Neuronal stem cell (in vitro differentiated cells): ENCODE measurements around the gene DSE.

Experiments used
- DNase-seq: peaks from one replicate; pipeline ENCODE4 v3.0.0-alpha.2; 2013; ENCODE audit warnings: low spot score
- H2AFZ ChIP-seq: one replicate; pipeline ENCODE4 v1.6.1; 2013; ENCODE audit warnings: mild to moderate bottlenecking, low read length, inconsistent platforms
- H2AK5ac ChIP-seq: 2 replicates; pipeline ENCODE4 v1.6.1; 2013; ENCODE audit warnings: low read depth, mild to moderate bottlenecking, inconsistent platforms, low read length, moderate library complexity, mixed read lengths
- H2BK120ac ChIP-seq: 2 replicates; pipeline ENCODE4 v1.6.1; 2013; ENCODE audit warnings: low read depth, mild to moderate bottlenecking, inconsistent platforms, low read length, moderate library complexity, mixed read lengths
- H2BK12ac ChIP-seq: one replicate; pipeline ENCODE4 v1.6.1; 2013; ENCODE audit warnings: low read length, inconsistent platforms
- H2BK15ac ChIP-seq: 2 replicates; pipeline ENCODE4 v1.6.1; 2013; ENCODE audit warnings: mild to moderate bottlenecking, low read length, inconsistent platforms, mixed read lengths
- H2BK5ac ChIP-seq: one replicate; pipeline ENCODE4 v1.6.1; 2013; ENCODE audit warnings: inconsistent platforms, mild to moderate bottlenecking, low read length, moderate library complexity
- H3K14ac ChIP-seq: one replicate; pipeline ENCODE4 v1.6.1; 2013; ENCODE audit warnings: low read length, inconsistent platforms
- H3K18ac ChIP-seq: 2 replicates; pipeline ENCODE4 v1.6.1; 2013; ENCODE audit warnings: low read length, inconsistent platforms
- H3K23ac ChIP-seq: 2 replicates; pipeline ENCODE4 v1.6.1; 2013; ENCODE audit warnings: low read depth, mild to moderate bottlenecking, mixed read lengths, low read length, inconsistent platforms; ENCODE audit not compliant: poor library complexity
- H3K27ac ChIP-seq: replicated peaks from 3 replicates; pipeline ENCODE4 v1.5.1; 2013; ENCODE audit warnings: low read length, inconsistent platforms
- H3K27me3 ChIP-seq, 3 experiments: 2 replicates each; pipeline ENCODE4 v1.6.1; 2013; ENCODE audit warnings: low read length in 3 of 3, mild to moderate bottlenecking in 2 of 3, inconsistent platforms in 1 of 3, low read depth in 1 of 3, mixed read lengths in 1 of 3, moderate library complexity in 1 of 3; ENCODE audit not compliant: control insufficient read depth in 3 of 3, insufficient read depth in 3 of 3
- H3K36me3 ChIP-seq, 2 donors: replicated peaks in 1 of 2; 2 replicates each; pipeline ENCODE4 v1.6.1; 2013; ENCODE audit warnings: low read length in 2 of 2; ENCODE audit not compliant: control insufficient read depth in 2 of 2, insufficient read depth in 2 of 2
- H3K4ac ChIP-seq: 2 replicates; pipeline ENCODE4 v1.6.1; 2013; ENCODE audit warnings: inconsistent platforms, mild to moderate bottlenecking, low read length, moderate library complexity
- H3K4me1 ChIP-seq, 2 donors: 1 replicate in 1 of 2; 2 replicates in 1 of 2; pipeline ENCODE4 v1.6.1; 2013; ENCODE audit warnings: low read length in 2 of 2, low read depth in 1 of 2; ENCODE audit not compliant: control insufficient read depth in 2 of 2, insufficient read depth in 1 of 2
- H3K4me2 ChIP-seq: one replicate; pipeline ENCODE4 v1.6.1; 2013; ENCODE audit warnings: mild to moderate bottlenecking, low read length, inconsistent platforms; ENCODE audit not compliant: insufficient read depth, poor library complexity, severe bottlenecking
- H3K4me3 ChIP-seq, 2 donors: 2 replicates each; pipeline ENCODE4 v1.5.1; 2013; ENCODE audit warnings: low read length in 2 of 2, mild to moderate bottlenecking in 2 of 2, inconsistent platforms in 1 of 2, moderate library complexity in 1 of 2
- H3K79me1 ChIP-seq: one replicate; pipeline ENCODE4 v1.6.1; 2013; ENCODE audit warnings: low read depth, mild to moderate bottlenecking, inconsistent platforms, low read length, moderate library complexity
- H3K9ac ChIP-seq: one replicate; pipeline ENCODE4 v1.6.1; 2013; ENCODE audit warnings: mild to moderate bottlenecking, low read depth, low read length, inconsistent platforms; ENCODE audit not compliant: poor library complexity
- H3K9me3 ChIP-seq, 2 donors: replicated peaks in 1 of 2; 2 replicates each; pipeline versions ENCODE3 to v1.6.1; 2013; ENCODE audit warnings: low read length in 2 of 2, mild to moderate bottlenecking in 2 of 2, inconsistent platforms in 1 of 2, low read depth in 1 of 2, mixed read lengths in 1 of 2, moderate library complexity in 1 of 2; ENCODE audit not compliant: control insufficient read depth in 2 of 2, insufficient read depth in 1 of 2
- H4K8ac ChIP-seq: one replicate; pipeline ENCODE4 v1.6.1; 2013; ENCODE audit warnings: low read depth, mild to moderate bottlenecking, inconsistent platforms, low read length, moderate library complexity
- H4K91ac ChIP-seq: one replicate; pipeline ENCODE4 v1.6.1; 2013; ENCODE audit warnings: low read length, low read depth, mild to moderate bottlenecking, inconsistent platforms; ENCODE audit not compliant: poor library complexity
- WGBS, 2 donors: extraction: QIAGEN DNeasy Blood & Tissue Kit; methylation state at CpG; one replicate each; pipeline ENCODE4 v1.1.7; 2013; ENCODE audit warnings: missing lambda C conversion rate in 2 of 2, mixed read lengths in 1 of 2; ENCODE audit not compliant: insufficient read length in 2 of 2, insufficient replicate concordance in 1 of 2; ENCODE audit errors: extremely low coverage in 2 of 2; 5-methylcytosine and 5-hydroxymethylcytosine counted together

DSE gene

DNA sequence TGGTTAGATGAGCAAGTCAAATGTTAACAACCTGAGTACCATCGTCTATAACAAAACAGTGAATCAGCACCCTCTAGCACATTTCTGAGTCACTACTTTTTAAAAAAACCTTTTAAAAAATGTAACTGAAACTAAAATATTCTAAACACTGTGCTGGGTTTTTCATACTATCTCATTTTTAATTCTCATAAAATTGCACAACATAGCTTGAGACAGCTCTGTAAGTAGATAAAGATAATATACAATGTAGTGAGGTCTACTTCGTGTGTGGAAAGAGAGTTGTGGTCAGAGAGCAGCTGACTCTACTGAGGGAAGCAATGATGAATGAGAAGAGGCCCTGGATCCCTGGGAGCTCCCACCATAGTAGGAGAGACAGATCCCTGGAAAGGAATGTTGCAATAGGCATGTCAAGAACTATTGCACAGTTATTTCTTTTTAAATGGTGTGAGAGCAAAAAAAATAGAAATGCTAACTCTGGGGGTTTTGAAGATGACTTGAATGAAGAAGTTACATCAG, 76.8 kb downstream of the DSE start:
- H3K27me3 ChIP-seq: no peaks in the 10 kb centered on the region
- no peaks in the 10 kb centered on the region for H3K9me3 ChIP-seq
- DNase-seq: no peak
- H3K23ac ChIP-seq: no peak overlapping the region
- no peaks in the 10 kb centered on the region for H3K79me1 ChIP-seq
- no peak overlapping the region for H3K9ac ChIP-seq
- H2AFZ ChIP-seq: no peak overlapping the region
- H3K4me2 ChIP-seq: no peak overlapping the region
- H3K36me3 ChIP-seq: no peaks in the 10 kb centered on the region
- H2BK120ac ChIP-seq: no peak overlapping the region
- H2BK5ac ChIP-seq: no peak overlapping the region
- H3K14ac ChIP-seq: no peak overlapping the region
- no peak overlapping the region for H3K27ac ChIP-seq
- no peak overlapping the region for H2BK12ac ChIP-seq
- H3K4me3 ChIP-seq: no peak overlapping the region
- no peak overlapping the region for H4K91ac ChIP-seq
- no peak overlapping the region for H3K18ac ChIP-seq
- WGBS, 2 donors: no CpG with 5 or more reads among the region's 2 CpGs
- H4K8ac ChIP-seq: no peak overlapping the region
- H3K4ac ChIP-seq: no peak overlapping the region
- peaks cover 2 to 15% of the 10 kb centered on the region in 2 donors for H3K4me1 ChIP-seq
- no peak overlapping the region for H2AK5ac ChIP-seq
- no peak overlapping the region for H2BK15ac ChIP-seq

GRCh38 chr6:116449565-116449964, 78.8 kb downstream of the DSE start:
- Histone ChIP-seq H2BK15ac (no peak overlapping the region), H3K36me3 (no peaks in the 10 kb centered on the region), H3K4me2 (no peak overlapping the region), H2BK5ac (no peak overlapping the region), H2AK5ac (no peak overlapping the region), H3K14ac (no peak overlapping the region), H3K4me1 (peaks cover 2 to 7% of the 10 kb centered on the region in 2 donors), H2BK12ac (no peak overlapping the region), H3K9me3 (no peaks in the 10 kb centered on the region), H3K23ac (no peak overlapping the region), H3K79me1 (no peaks in the 10 kb centered on the region), H3K9ac (no peak overlapping the region), H3K18ac (no peak overlapping the region), H4K91ac (no peak overlapping the region), H3K27ac (no peak overlapping the region), H3K4ac (no peak overlapping the region), H2BK120ac (no peak overlapping the region), H2AFZ (no peak overlapping the region), H3K27me3 (no peaks in the 10 kb centered on the region), H3K4me3 (no peak overlapping the region), H4K8ac (no peak overlapping the region)
- DNase-seq: no peak
- no CpG with 5 or more reads among the region's 1 CpG for WGBS, 2 donors

DNA sequence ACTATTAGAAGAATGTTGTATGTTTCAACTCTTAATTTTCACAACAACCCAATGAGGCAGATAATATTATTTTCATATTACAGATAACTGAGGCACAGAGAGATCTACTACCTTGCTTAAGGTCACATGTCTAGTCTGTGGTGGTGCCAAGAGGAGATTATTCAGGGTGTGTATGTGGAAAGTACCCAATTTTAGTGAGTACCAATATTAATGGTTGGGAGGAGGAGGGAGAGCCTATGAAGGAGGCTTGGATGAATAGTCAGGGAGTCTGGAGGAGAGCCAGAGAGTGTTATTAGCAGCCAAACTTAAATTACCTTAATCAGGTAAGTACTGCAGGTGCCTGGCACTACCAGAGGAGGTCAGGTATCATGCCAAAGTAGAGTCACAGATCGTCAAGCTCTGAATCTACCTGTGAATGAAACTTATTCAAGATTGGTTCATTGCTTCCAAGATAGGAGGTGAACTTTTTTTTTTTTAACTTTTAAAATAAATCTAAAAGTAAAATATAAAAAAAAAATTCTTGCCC, 79.5 kb downstream of the DSE start:
- Histone ChIP-seq H2BK5ac (no peak overlapping the region), H3K36me3 (no peaks in the 10 kb centered on the region), H4K8ac (no peak overlapping the region), H2AFZ (no peak overlapping the region), H2BK12ac (no peak overlapping the region), H4K91ac (no peak overlapping the region), H3K9me3 (no peaks in the 10 kb centered on the region), H3K23ac (no peak overlapping the region), H3K4ac (no peak overlapping the region), H3K27me3 (no peaks in the 10 kb centered on the region), H2BK120ac (no peak overlapping the region), H3K4me1 (peaks cover 2 to 7% of the 10 kb centered on the region in 2 donors), H3K27ac (no peak overlapping the region), H3K18ac (no peak overlapping the region), H3K4me2 (no peak overlapping the region), H3K4me3 (no peak overlapping the region), H2AK5ac (no peak overlapping the region), H2BK15ac (no peak overlapping the region), H3K14ac (no peak overlapping the region), H3K9ac (no peak overlapping the region), H3K79me1 (no peaks in the 10 kb centered on the region)
- no peak for DNase-seq
- no CpG with 5 or more reads among the region's 1 CpG for WGBS, 2 donors

- peaks cover 2 to 7% of the 10 kb centered on the region in 2 donors for H3K4me1 ChIP-seq
- no CpG with 5 or more reads among the region's 9 CpGs for WGBS, 2 donors
- no peak overlapping the region for H3K14ac ChIP-seq
- H2AFZ ChIP-seq: peak overlapping the region; percentile 44
- no peak overlapping the region for H2BK15ac ChIP-seq
- H3K27ac ChIP-seq: no peak overlapping the region
- no peak overlapping the region for H3K4ac ChIP-seq
- no peak overlapping the region for H3K23ac ChIP-seq
- H3K4me2 ChIP-seq: no peak overlapping the region
- no peaks in the 10 kb centered on the region for H3K27me3 ChIP-seq
- H3K18ac ChIP-seq: no peak overlapping the region
- H4K8ac ChIP-seq: peak overlapping the region; percentile 52
- H3K79me1 ChIP-seq: no peaks in the 10 kb centered on the region
- H2AK5ac ChIP-seq: no peak overlapping the region
- H3K4me3 ChIP-seq: no peak overlapping the region
- H2BK12ac ChIP-seq: no peak overlapping the region
- H3K36me3 ChIP-seq: no peaks in the 10 kb centered on the region
- no peak overlapping the region for H4K91ac ChIP-seq
- no peaks in the 10 kb centered on the region for H3K9me3 ChIP-seq
- H2BK120ac ChIP-seq: no peak overlapping the region
- no peak overlapping the region for H2BK5ac ChIP-seq
- no peak overlapping the region for H3K9ac ChIP-seq
- no peak for DNase-seq
These were observed 80.3 kb downstream of the DSE start for GRCh38 chr6:116450769-116451740.
